ENCODE data around the gene CSNK2A3.

GRCh38 chr11:11302565-11302964 is 50.5 kb downstream of the CSNK2A3 start:
- TF ChIP-seq POLR2AphosphoS5 (IDR thresholded peaks at IDR 0.05; ENCODE audit: low read depth, low read length): no peak
- no peak for TF ChIP-seq POLR2A (IDR thresholded peaks at IDR 0.05; ENCODE audit: low read depth, low read length)
- TF ChIP-seq TAF1 (IDR thresholded peaks at IDR 0.05; ENCODE audit: borderline replicate concordance, low read depth, low read length): no peak

Measured in GM12892 (cell line).